ENCODE results near the gene SH2D1B.

The SH2D1B gene

GRCh38 chr1:162397943-162398560 is 13.9 kb downstream of the SH2D1B start:
- DNase-seq, result no peak

GRCh38 chr1:162397039-162397448 is 14.9 kb downstream of the SH2D1B start:
- no peak for DNase-seq

GRCh38 chr1:162396201-162396906 is 15.6 kb downstream of the SH2D1B start:
- no peak for DNase-seq

- no peak for DNase-seq
These were observed 20.0 kb downstream of the SH2D1B start for GRCh38 chr1:162391790-162392563.

GRCh38 chr1:162390396-162391185 is 21.3 kb downstream of the SH2D1B start:
- no peak for DNase-seq

GRCh38 chr1:162389971-162390370 is 22.0 kb downstream of the SH2D1B start:
- DNase-seq, result no peak

- no peak for DNase-seq
These were observed 22.7 kb downstream of the SH2D1B start for GRCh38 chr1:162389021-162389818.

- no peak for DNase-seq
These were observed 23.3 kb downstream of the SH2D1B start for GRCh38 chr1:162388615-162389014.

GRCh38 chr1:162388083-162388594 is 23.8 kb downstream of the SH2D1B start:
- no peak for DNase-seq

GRCh38 chr1:162387226-162388082 is 24.5 kb downstream of the SH2D1B start:
- no peak for DNase-seq

- no peak for DNase-seq
These were observed 25.4 kb downstream of the SH2D1B start for GRCh38 chr1:162386292-162387225.

GRCh38 chr1:162385702-162386101 is 26.2 kb downstream of the SH2D1B start:
- no peak for DNase-seq

- DNase-seq, result no peak
These were observed 26.7 kb downstream of the SH2D1B start for GRCh38 chr1:162385280-162385623.

- DNase-seq, result no peak
These were observed 27.2 kb downstream of the SH2D1B start for GRCh38 chr1:162384601-162385279.

GRCh38 chr1:162384116-162384515 is 27.8 kb downstream of the SH2D1B start:
- no peak for DNase-seq

GRCh38 chr1:162383516-162383915 is 28.4 kb downstream of the SH2D1B start:
- DNase-seq, result no peak

GRCh38 chr1:162383091-162383490 is 28.8 kb downstream of the SH2D1B start:
- DNase-seq, result no peak

GRCh38 chr1:162381941-162382750 is 29.8 kb downstream of the SH2D1B start:
- no peak for DNase-seq

Data from NCI-H1436 treated with DMSO at 0.1 percent for 48 hours (cell line).